Psoas muscle (tissue), 8 donors: ENCODE results near the gene SRD5A1. TPM values are rescaled to one million over a fixed set of nuclear protein-coding genes. Genes with fewer than 3 reads are reported as not detected.
A peak's percentile ranks its signal among the peaks of the same experiment; 100 is the strongest.

Experiments
- ATAC-seq, 4 donors: fragments of 200-7000 bp; cut with Tn5 transposase; one replicate each; pipeline ENCODE4 v1.9.1; 2020; ENCODE audit warnings: moderate library complexity in 3 of 4, mild to moderate bottlenecking in 2 of 4
- DNase-seq, 2 donors: peaks; one replicate each; pipeline ENCODE4 v3.0.0-alpha.2; 2020
- H3K27ac ChIP-seq: fragments of 200-600 bp; one replicate; pipeline ENCODE4 v1.8.0; 2022
- H3K27me3 ChIP-seq, 3 donors: fragments of 200-600 bp in 1 of 3; one replicate each; pipeline versions ENCODE4 v1.6.1 to v1.8.0; 2013 to 2022; ENCODE audit warnings: low read length in 2 of 3, mild to moderate bottlenecking in 2 of 3, moderate library complexity in 1 of 3; ENCODE audit not compliant: insufficient read depth in 3 of 3
- H3K36me3 ChIP-seq, 2 donors: fragments of 200-600 bp in 1 of 2; one replicate each; pipeline versions ENCODE4 v1.6.1 to v1.8.0; 2013 to 2022; ENCODE audit warnings: low read depth in 1 of 2, mild to moderate bottlenecking in 1 of 2, moderate library complexity in 1 of 2; ENCODE audit not compliant: insufficient read depth in 1 of 2
- H3K4me1 ChIP-seq: fragments of 200-600 bp; one replicate; pipeline ENCODE4 v1.8.0; 2022
- H3K4me3 ChIP-seq: fragments of 200-600 bp; one replicate; pipeline ENCODE4 v1.8.0; 2022; ENCODE audit warnings: mild to moderate bottlenecking
- H3K9me3 ChIP-seq: fragments of 200-600 bp; one replicate; pipeline ENCODE4 v1.8.0; 2022
- CTCF ChIP-seq: fragments of 200-600 bp; IDR thresholded peaks from one replicate; pipeline ENCODE4 v1.8.0; 2022; ENCODE audit warnings: antibody characterized with exemption
- WGBS, 3 donors: extraction: QIAGEN DNeasy Blood & Tissue Kit; methylation state at CpG; one replicate each; pipeline versions ENCODE4 v1.1.6 to v1.1.7; 2013; 5-methylcytosine and 5-hydroxymethylcytosine counted together
- intact Hi-C, 2 donors: fragments of 100-400 bp; cut with DNase I; formaldehyde crosslinking; loops; one replicate each; pipeline versions ENCODE4 v1.11.0 to v1.14.2; 2022
- polyA plus RNA-seq, 3 donors: library from polyadenylated mRNA; stranded (reverse); fragments of 200-250 nt; gene quantifications; one replicate each; pipeline ENCODE4 v1.2.3, GENCODE V29; 2013
- total RNA-seq, 4 donors: library from RNA; stranded (reverse); fragmentation: NEBNext Ultra II Directional in 2 of 4; extraction: Animal tissue kit (Norgen Biotek cat#: 25700) in 2 of 4; gene quantifications; one replicate each; pipeline versions ENCODE4 v1.2.1 to v1.2.4, GENCODE V29; 2021 to 2023
- donor health status: healthy with polysubstance abuse.
- donor health status: DM: no; HTN: no; CAD: no; lungs with moderate emphysema.
- donor health status: Bipolar disorder and iron deficiency.
- donor health status: healthy.
- donor health status: DM: yes; HTN: yes; CAD: no.
- donor health status: DM: no; HTN: no; CAD: no.
- donor health status: DM: no; HTN: no; CAD: no.
- donor health status: DM: yes; HTN: yes; CAD: no.

Gene SRD5A1
- total and polyA plus RNA-seq, 7 donors = 1.1 to 2.4 (median 1.7) TPM

GRCh38 chr5:6720561-6720921 is 87.3 kb downstream of the SRD5A1 start:
- H3K4me3 ChIP-seq = peak overlapping the region; percentile 16
- TF ChIP-seq CTCF = no peak
- no peaks in the 10 kb centered on the region for H3K9me3 ChIP-seq
- H3K4me1 ChIP-seq = peaks cover 97% of the 10 kb centered on the region
- DNase-seq (no peak), ATAC-seq (no peak)
- no peaks in the 10 kb centered on the region for H3K36me3 ChIP-seq
- peak overlapping the region; percentile 47 for H3K27ac ChIP-seq
- WGBS, 3 donors = 79 to 86% (median 83%) methylated on average over 6 of the region's 6 CpGs
- intact Hi-C loops = no loop called here
- no peaks in the 10 kb centered on the region for H3K27me3 ChIP-seq

GRCh38 chr5:6721442-6721841 is 88.2 kb downstream of the SRD5A1 start:
- H3K36me3 ChIP-seq = no peaks in the 10 kb centered on the region
- H3K27ac ChIP-seq = peak overlapping the region; percentile 47
- H3K27me3 ChIP-seq = no peaks in the 10 kb centered on the region
- DNase-seq (no peak), ATAC-seq (peak in 2 of 4 donors; percentile 28 to 37)
- WGBS, 3 donors = 30 to 35% (median 34%) methylated on average over 4 of the region's 4 CpGs
- no peaks in the 10 kb centered on the region for H3K9me3 ChIP-seq
- intact Hi-C loops = no loop called here
- peak overlapping the region; percentile 36 for H3K4me3 ChIP-seq
- H3K4me1 ChIP-seq = peaks cover 91% of the 10 kb centered on the region
- TF ChIP-seq CTCF = no peak

DNA sequence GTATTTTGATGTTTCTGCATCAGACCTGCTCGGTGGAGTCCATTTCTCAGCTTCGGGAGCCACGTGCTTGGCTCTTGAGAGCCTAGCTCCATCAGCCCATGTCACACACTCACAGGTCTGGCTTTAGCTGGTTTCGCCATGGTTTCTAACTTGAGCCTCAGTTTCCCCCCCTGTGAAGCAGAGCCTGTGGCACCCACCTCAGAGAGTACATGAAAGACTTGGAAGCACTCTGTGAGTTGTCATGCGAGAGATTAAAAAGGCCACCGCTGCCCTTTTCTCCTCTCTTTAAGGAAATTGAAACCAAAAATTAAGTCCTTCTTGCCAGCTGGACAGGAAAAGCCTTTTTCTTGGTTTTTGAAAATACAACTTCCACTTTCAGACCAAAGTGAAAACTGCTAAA is 88.8 kb downstream of the SRD5A1 start:
- ATAC-seq (peak in 1 of 4 donors; percentile 33), DNase-seq (no peak)
- H3K9me3 ChIP-seq = no peaks in the 10 kb centered on the region
- H3K4me1 ChIP-seq = peaks cover 91% of the 10 kb centered on the region
- H3K36me3 ChIP-seq = no peaks in the 10 kb centered on the region
- peak overlapping the region; percentile 36 for H3K4me3 ChIP-seq
- H3K27ac ChIP-seq = peak overlapping the region; percentile 28
- intact Hi-C loops = no loop called here
- H3K27me3 ChIP-seq = no peaks in the 10 kb centered on the region
- 18 to 43% (median 29%) methylated on average over 6 of the region's 6 CpGs for WGBS, 3 donors
- TF ChIP-seq CTCF = no peak

GRCh38 chr5:6723122-6723815 is 90.0 kb downstream of the SRD5A1 start:
- Histone ChIP-seq H3K36me3 (no peaks in the 10 kb centered on the region), H3K27me3 (no peaks in the 10 kb centered on the region), H3K27ac (no peak overlapping the region), H3K4me1 (peaks cover 90% of the 10 kb centered on the region), H3K9me3 (no peaks in the 10 kb centered on the region), H3K4me3 (no peak overlapping the region)
- WGBS, 3 donors = 44 to 62% (median 53%) methylated on average over 14 of the region's 14 CpGs
- DNase-seq = no peak
- TF ChIP-seq CTCF = no peak
- intact Hi-C loops = no loop called here
- no peak for ATAC-seq

- Histone ChIP-seq H3K9me3 (no peaks in the 10 kb centered on the region), H3K4me1 (peaks cover 90% of the 10 kb centered on the region), H3K4me3 (no peak overlapping the region), H3K36me3 (no peaks in the 10 kb centered on the region), H3K27ac (no peak overlapping the region), H3K27me3 (no peaks in the 10 kb centered on the region)
- DNase-seq = no peak
- peak in 1 of 4 donors; percentile 55 for ATAC-seq
- intact Hi-C loops = no loop called here
- 83 to 94% (median 85%) methylated on average over 12 of the region's 12 CpGs for WGBS, 3 donors
- no peak for TF ChIP-seq CTCF
These were observed 90.6 kb downstream of the SRD5A1 start for GRCh38 chr5:6723816-6724300.
